Astrocyte (in vitro differentiated cells and primary cell): ENCODE measurements around the gene RABGAP1L. TPM values are rescaled to one million over a fixed set of nuclear protein-coding genes. Genes with fewer than 3 reads are reported as not detected.
"Not testable (repeated sequence)": the region's sequence is repeated elsewhere in the genome, so short reads cannot be mapped to it uniquely, and the experiment has no call there.

Source experiments
- DNase-seq: peaks from one replicate; pipeline ENCODE4 v3.0.0-alpha.2; 2010; ENCODE audit warnings: low read depth
- FAIRE-seq: peaks from 2 replicates; lab custom pipeline; 2011; peaks lifted over from hg19 to GRCh38; lab: Jason Lieb, UNC
- H2AFZ ChIP-seq: 2 replicates; pipeline ENCODE4 v1.6.0; 2012; ENCODE audit warnings: low read depth, low read length, inconsistent platforms
- H3K27ac ChIP-seq: 2 replicates; pipeline ENCODE4 v1.5.1; 2011; ENCODE audit warnings: low read depth, low read length, inconsistent platforms
- H3K27me3 ChIP-seq: 2 replicates; pipeline ENCODE4 v1.6.0; 2011; ENCODE audit warnings: low read length, inconsistent platforms; ENCODE audit not compliant: insufficient read depth
- H3K36me3 ChIP-seq: 2 replicates; pipeline ENCODE4 v1.5.1; 2011; ENCODE audit warnings: low read length, inconsistent platforms; ENCODE audit not compliant: insufficient read depth
- H3K4me1 ChIP-seq: 2 replicates; pipeline ENCODE4 v1.5.1; 2011; ENCODE audit warnings: low read length, inconsistent platforms; ENCODE audit not compliant: insufficient read depth
- H3K4me2 ChIP-seq: 2 replicates; pipeline ENCODE4 v1.6.0; 2012; ENCODE audit warnings: low read length, inconsistent platforms
- H3K4me3 ChIP-seq: 2 replicates; pipeline ENCODE4 v1.5.1; 2011; ENCODE audit warnings: low read depth, mild to moderate bottlenecking, low read length, inconsistent platforms; ENCODE audit not compliant: insufficient read depth
- H3K79me2 ChIP-seq: 2 replicates; pipeline ENCODE4 v1.6.0; 2012; ENCODE audit warnings: mild to moderate bottlenecking, low read length, inconsistent platforms; ENCODE audit not compliant: insufficient read depth
- H3K9ac ChIP-seq: 2 replicates; pipeline ENCODE4 v1.6.0; 2012; ENCODE audit warnings: mild to moderate bottlenecking, low read length, inconsistent platforms
- H3K9me3 ChIP-seq: 2 replicates; pipeline ENCODE4 v1.5.1; 2012; ENCODE audit warnings: low read depth, mild to moderate bottlenecking, low read length, inconsistent platforms; ENCODE audit not compliant: insufficient read depth
- H4K20me1 ChIP-seq: 2 replicates; pipeline ENCODE4 v1.6.0; 2012; ENCODE audit warnings: low read length, inconsistent platforms; ENCODE audit not compliant: insufficient read depth
- H3K27ac Mint-ChIP-seq: one replicate; pipeline ENCODE4 v1.8.0; 2021; ENCODE audit warnings: mild to moderate bottlenecking, mixed read lengths; ENCODE audit not compliant: unreplicated experiment
- H3K27me3 Mint-ChIP-seq: one replicate; pipeline ENCODE4 v1.8.0; 2021; ENCODE audit warnings: low read depth, mixed read lengths; ENCODE audit not compliant: unreplicated experiment
- H3K36me3 Mint-ChIP-seq: one replicate; pipeline ENCODE4 v1.8.0; 2021; ENCODE audit warnings: low read depth, mixed read lengths; ENCODE audit not compliant: unreplicated experiment
- H3K4me1 Mint-ChIP-seq: one replicate; pipeline ENCODE4 v1.8.0; 2021; ENCODE audit warnings: low read depth, mixed read lengths; ENCODE audit not compliant: unreplicated experiment
- H3K4me3 Mint-ChIP-seq: one replicate; pipeline ENCODE4 v1.8.0; 2021; ENCODE audit warnings: mild to moderate bottlenecking, moderate library complexity, mixed read lengths; ENCODE audit not compliant: unreplicated experiment
- H3K9me3 Mint-ChIP-seq: one replicate; pipeline ENCODE4 v1.8.0; 2021; ENCODE audit warnings: mild to moderate bottlenecking, mixed read lengths; ENCODE audit not compliant: unreplicated experiment
- EZH2 ChIP-seq: IDR thresholded peaks from 2 replicates; pipeline ENCODE4 v1.6.1; 2012; ENCODE audit warnings: mild to moderate bottlenecking, low read length, inconsistent platforms; ENCODE audit not compliant: insufficient read depth
- total RNA-seq: library from RNA; stranded (reverse); gene quantifications from 2 replicates; pipeline ENCODE4 v1.2.1, GENCODE V29; 2021
- TF ChIP-seq, protein P1 (sequence below): IDR thresholded peaks from 2 replicates; pipeline ENCODE4 v1.5.1; 2011; ENCODE audit warnings: low read depth, mild to moderate bottlenecking, inconsistent platforms, low read length, moderate library complexity; ENCODE audit not compliant: insufficient read depth

Gene RABGAP1L
- total RNA-seq, 1 donor from 2014 or later: 40.2 TPM

- H3K4me3 ChIP-seq: no peak overlapping the region
- Mint-ChIP-seq H3K27me3 (no peaks in the 10 kb centered on the region), H3K27ac (no peak overlapping the region), H3K4me3 (no peak overlapping the region), H3K36me3 (no peaks in the 10 kb centered on the region), H3K4me1 (peaks cover 16% of the 10 kb centered on the region), H3K9me3 (peaks cover 2% of the 10 kb centered on the region)
- TF ChIP-seq, protein P1, sequence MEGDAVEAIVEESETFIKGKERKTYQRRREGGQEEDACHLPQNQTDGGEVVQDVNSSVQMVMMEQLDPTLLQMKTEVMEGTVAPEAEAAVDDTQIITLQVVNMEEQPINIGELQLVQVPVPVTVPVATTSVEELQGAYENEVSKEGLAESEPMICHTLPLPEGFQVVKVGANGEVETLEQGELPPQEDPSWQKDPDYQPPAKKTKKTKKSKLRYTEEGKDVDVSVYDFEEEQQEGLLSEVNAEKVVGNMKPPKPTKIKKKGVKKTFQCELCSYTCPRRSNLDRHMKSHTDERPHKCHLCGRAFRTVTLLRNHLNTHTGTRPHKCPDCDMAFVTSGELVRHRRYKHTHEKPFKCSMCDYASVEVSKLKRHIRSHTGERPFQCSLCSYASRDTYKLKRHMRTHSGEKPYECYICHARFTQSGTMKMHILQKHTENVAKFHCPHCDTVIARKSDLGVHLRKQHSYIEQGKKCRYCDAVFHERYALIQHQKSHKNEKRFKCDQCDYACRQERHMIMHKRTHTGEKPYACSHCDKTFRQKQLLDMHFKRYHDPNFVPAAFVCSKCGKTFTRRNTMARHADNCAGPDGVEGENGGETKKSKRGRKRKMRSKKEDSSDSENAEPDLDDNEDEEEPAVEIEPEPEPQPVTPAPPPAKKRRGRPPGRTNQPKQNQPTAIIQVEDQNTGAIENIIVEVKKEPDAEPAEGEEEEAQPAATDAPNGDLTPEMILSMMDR: no peak
- TF ChIP-seq EZH2: no peak
- H3K9me3 ChIP-seq: no peaks in the 10 kb centered on the region
- H3K9ac ChIP-seq: no peak overlapping the region
- H3K4me2 ChIP-seq: no peak overlapping the region
- FAIRE-seq (no peak), DNase-seq (no peak)
- no peaks in the 10 kb centered on the region for H3K4me1 ChIP-seq
- H4K20me1 ChIP-seq: no peaks in the 10 kb centered on the region
- no peak overlapping the region for H3K27ac ChIP-seq
- no peaks in the 10 kb centered on the region for H3K79me2 ChIP-seq
- no peak overlapping the region for H2AFZ ChIP-seq
- no peaks in the 10 kb centered on the region for H3K36me3 ChIP-seq
- no peaks in the 10 kb centered on the region for H3K27me3 ChIP-seq
Observed at GRCh38 chr1:174841747-174842146, 682.4 kb downstream of the RABGAP1L start.

DNA sequence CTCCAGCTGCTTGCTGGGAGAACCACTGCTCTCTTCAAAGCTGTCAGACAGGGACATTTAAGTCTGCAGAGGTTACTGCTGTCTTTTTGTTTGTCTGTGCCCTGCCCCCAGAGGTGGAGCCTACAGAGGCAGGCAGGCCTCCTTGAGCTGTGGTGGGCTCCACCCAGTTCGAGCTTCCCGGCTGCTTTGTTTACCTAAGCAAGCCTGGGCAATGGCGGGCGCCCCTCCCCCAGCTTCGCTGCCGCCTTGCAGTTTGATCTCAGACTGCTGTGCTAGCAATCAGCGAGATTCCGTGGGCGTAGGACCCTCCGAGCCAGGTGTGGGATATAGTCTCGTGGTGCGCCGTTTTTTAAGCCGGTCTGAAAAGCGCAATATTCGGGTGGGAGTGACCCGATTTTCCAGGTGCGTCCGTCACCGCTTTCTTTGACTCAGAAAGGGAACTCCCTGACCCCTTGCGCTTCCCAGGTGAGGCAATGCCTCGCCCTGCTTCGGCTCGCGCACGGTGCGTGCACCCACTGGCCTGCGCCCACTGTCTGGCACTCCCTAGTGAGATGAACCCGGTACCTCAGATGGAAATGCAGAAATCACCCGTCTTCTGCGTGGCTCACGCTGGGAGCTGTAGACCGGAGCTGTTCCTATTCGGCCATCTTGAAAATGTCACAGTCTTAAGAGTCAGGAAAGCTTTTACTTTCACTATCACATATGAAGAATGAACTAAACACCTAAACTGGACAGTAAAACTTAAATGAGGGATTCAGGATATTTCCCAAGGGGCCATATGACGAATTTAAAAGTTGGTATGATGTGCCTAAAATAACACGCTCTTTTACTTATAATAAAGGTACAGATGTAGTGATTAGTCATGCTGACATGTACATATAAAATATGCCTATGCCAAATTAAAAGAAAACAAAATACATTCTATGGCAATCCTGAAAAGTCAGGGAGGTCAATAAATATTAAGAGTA, 689.6 kb downstream of the RABGAP1L start:
- not testable (repeated sequence) for H3K4me2 ChIP-seq, H3K27ac Mint-ChIP-seq, H3K36me3 Mint-ChIP-seq, DNase-seq, H3K4me1 ChIP-seq, H2AFZ ChIP-seq, H3K4me1 Mint-ChIP-seq, H3K9ac ChIP-seq, H3K27ac ChIP-seq, H3K79me2 ChIP-seq, H3K4me3 Mint-ChIP-seq, H3K27me3 ChIP-seq, H3K9me3 ChIP-seq, H3K4me3 ChIP-seq, H3K36me3 ChIP-seq, H3K9me3 Mint-ChIP-seq, H4K20me1 ChIP-seq, FAIRE-seq, H3K27me3 Mint-ChIP-seq

DNA sequence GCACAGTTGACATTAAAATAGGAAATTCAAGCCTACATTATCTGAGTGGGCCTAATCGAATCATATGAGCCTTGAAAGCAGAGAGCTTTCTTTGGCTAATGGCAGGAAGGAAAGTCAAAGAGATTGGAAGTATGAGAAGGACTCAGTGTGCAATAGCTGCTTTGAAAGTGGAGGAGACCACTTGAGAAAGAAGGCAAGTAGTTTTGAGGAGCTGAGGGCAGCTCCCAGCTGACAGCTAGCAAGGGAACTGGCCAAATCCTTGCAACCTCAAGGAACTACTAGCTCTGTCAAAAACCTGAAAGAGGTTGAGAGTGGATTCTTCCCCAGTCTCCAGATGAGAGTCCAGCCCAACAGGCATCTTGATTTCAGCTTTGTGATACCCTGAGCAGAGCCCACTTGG, 691.4 kb downstream of the RABGAP1L start:
- DNase-seq: no peak
- no peak for FAIRE-seq
- H3K9me3 ChIP-seq: no peaks in the 10 kb centered on the region
- Mint-ChIP-seq H3K9me3 (no peaks in the 10 kb centered on the region), H3K4me3 (no peak overlapping the region), H3K36me3 (no peaks in the 10 kb centered on the region), H3K4me1 (peaks cover 2% of the 10 kb centered on the region), H3K27ac (no peak overlapping the region), H3K27me3 (no peaks in the 10 kb centered on the region)
- H3K27me3 ChIP-seq: no peaks in the 10 kb centered on the region
- TF ChIP-seq, protein P1: no peak
- TF ChIP-seq EZH2: no peak
- H3K4me3 ChIP-seq: no peak overlapping the region
- no peaks in the 10 kb centered on the region for H3K79me2 ChIP-seq
- no peak overlapping the region for H3K9ac ChIP-seq
- H3K27ac ChIP-seq: no peak overlapping the region
- H3K4me2 ChIP-seq: no peak overlapping the region
- no peaks in the 10 kb centered on the region for H3K4me1 ChIP-seq
- no peaks in the 10 kb centered on the region for H4K20me1 ChIP-seq
- no peaks in the 10 kb centered on the region for H3K36me3 ChIP-seq
- no peak overlapping the region for H2AFZ ChIP-seq
